ENCODE measurements around the gene TLDC2.

The TLDC2 gene

DNA sequence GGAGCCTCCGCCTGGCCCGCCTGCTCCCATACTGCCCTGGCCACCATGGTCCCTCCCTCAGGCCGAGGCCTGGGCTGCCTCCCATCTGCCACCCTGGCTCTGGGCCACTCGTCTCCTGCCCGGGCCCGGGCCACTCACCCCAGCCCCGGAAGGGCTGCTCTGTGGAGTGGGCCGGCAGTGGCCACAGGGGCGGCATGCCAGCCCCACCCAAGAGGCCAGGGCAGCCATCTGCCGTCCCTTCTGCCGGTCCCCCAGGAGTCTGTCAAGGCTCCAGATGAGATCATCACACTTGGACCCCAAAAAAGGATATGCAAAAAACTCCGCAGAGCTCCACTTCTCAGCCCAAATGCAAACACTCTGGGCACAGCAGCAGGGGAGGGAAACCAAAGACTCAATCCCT lies 23.8 kb upstream of the TLDC2 start:
- H3K27ac ChIP-seq: no peak overlapping the region
- TF ChIP-seq, protein P1, sequence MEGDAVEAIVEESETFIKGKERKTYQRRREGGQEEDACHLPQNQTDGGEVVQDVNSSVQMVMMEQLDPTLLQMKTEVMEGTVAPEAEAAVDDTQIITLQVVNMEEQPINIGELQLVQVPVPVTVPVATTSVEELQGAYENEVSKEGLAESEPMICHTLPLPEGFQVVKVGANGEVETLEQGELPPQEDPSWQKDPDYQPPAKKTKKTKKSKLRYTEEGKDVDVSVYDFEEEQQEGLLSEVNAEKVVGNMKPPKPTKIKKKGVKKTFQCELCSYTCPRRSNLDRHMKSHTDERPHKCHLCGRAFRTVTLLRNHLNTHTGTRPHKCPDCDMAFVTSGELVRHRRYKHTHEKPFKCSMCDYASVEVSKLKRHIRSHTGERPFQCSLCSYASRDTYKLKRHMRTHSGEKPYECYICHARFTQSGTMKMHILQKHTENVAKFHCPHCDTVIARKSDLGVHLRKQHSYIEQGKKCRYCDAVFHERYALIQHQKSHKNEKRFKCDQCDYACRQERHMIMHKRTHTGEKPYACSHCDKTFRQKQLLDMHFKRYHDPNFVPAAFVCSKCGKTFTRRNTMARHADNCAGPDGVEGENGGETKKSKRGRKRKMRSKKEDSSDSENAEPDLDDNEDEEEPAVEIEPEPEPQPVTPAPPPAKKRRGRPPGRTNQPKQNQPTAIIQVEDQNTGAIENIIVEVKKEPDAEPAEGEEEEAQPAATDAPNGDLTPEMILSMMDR (IDR thresholded peaks at IDR 0.05): no peak
- no peak for TF ChIP-seq ZFX (IDR thresholded peaks at IDR 0.05; ENCODE audit: borderline replicate concordance)

DNA sequence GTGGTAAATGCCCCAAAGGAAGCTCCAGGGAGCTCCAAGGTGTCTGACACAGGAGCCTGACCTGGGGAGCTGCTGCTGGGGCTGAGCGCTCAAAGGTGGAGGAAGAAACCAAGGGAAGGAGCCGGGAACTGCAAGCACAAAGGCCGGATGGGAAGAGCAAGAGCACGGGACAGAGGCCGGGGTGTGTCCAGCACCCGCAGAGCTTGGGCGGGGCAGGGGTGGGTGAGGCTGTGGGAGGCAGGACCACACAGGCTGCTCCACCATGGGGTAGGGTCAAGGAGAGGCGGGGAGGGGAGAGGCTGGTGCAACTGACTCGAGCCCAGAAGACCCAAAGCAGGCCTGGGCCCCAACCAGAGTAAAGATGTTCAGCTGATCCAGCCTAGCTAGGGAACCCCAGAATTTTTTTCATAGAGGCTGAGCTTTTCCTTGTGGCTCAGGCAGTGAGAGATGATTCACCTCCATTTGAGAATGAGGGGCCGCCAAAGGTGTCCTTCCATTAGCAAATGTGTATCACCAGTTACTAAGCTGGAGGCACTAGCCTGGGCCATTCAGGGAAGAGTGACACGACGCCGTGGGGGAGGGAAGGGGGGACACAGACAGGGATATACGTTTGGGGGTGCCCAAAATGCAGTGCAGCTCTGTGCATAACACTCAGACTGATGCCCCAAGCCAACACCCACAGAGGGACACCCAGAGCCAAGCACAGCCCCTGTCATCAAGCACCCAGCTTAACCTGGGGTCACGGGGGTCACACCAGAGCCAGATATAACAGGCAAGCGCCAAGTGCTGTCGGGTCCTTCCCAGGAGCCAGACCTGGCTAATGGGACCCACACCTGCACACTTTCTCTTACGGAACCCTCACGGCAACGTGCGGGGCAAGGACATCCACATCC lies 21.3 kb upstream of the TLDC2 start:
- no peak overlapping the region for H3K27ac ChIP-seq
- TF ChIP-seq, protein P1 (IDR thresholded peaks at IDR 0.05): no peak

DNA sequence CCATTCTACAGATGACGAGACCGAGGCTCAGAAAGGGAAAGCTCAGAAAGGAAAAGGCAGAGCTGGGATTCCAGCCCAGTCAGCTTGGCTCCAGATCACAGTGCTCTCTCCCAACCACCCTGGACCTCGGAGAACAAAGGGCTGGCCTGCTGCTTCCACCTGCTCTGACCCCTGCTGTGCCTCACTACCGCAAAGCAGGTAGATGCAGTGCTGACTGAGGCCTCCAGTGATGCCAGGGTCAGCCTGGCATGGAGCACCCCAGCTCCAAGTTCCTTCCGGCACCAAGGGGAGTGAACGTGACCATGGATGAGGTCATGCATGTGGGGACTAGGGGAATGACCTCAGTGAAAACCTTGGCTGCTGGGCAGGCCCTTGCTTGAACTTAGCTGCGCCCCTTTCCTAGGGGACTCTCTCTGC lies 20.7 kb upstream of the TLDC2 start:
- no peak overlapping the region for H3K27ac ChIP-seq
- TF ChIP-seq, protein P1 (IDR thresholded peaks at IDR 0.05): no peak
- TF ChIP-seq ZFX (IDR thresholded peaks at IDR 0.05; ENCODE audit: borderline replicate concordance): no peak

DNA sequence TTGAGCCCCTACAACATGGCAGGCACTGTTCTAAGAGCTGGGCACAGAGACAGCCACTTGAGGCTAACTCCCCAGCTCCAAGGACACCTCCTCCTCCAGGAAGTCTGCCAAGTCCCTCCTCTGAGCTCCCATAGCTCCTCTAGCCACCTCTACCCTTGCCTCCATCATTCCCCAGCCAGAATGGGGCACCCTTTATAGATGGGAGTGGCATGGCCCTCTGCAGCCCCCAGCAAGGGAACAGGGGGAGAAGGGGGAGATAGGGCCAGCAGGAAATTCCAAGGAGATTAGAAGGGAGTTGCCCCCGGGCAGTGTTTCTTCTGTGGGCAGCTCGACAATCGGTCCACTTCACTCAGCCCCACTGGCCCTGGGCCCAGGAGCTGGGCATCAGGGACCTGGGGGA lies 19.7 kb upstream of the TLDC2 start:
- peak overlapping the region; percentile 35; the same call in 1 of the 2 replicates for H3K27ac ChIP-seq

DNA sequence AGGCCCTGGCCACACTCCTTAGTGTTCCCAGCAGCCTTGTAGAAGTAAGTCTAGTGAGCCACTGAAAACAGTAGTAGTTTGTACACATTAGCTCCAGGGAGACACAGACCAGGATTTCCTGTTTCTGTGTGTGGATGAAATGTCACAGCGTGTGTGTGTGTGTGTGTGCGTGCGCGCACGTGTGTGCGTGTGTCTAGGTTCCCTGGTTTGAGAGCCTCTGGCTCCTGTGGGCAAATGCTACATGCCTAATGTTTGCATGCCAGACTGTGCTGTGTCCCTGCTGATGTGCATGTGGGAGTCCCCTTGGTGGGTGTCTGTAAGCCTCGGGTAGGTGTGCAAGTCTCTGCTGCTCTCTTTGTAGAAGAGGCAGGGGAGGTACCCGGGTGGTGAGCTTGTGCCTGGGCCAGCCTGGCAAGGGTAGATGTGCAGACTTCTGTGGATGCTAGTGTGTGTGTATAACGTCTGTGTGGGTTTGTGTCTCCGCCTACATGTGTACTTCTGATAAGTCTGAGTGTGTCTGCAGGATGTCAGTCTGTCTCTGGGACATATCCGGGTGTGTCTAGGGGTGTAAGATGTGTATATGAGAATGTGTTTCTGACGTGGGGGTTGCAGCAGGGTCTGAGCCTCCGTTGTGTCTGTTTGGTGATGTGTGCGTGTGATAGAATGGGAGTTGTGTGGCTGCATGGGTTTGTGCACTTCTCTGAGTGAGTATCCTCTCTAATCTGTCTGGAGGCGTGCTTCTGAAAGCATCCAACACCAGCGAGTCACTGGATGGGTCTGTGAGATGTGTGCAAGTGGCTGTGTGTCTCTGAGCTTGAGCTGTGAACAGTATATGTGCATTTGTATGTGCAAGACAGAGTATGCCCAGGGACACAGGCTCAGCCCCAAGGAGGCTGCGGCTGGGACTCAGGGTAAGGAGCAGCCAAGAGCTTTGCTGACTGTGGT lies 19.0 kb upstream of the TLDC2 start:
- H3K27ac ChIP-seq: peak overlapping the region; percentile 35
- TF ChIP-seq, protein P1 (IDR thresholded peaks at IDR 0.05): no peak
- TF ChIP-seq ZFX (IDR thresholded peaks at IDR 0.05; ENCODE audit: borderline replicate concordance): no peak

More for the DNA sequence above, 19.7 kb upstream of the TLDC2 start:
- TF ChIP-seq ZFX (IDR thresholded peaks at IDR 0.05; ENCODE audit: borderline replicate concordance): no peak
- TF ChIP-seq, protein P1 (IDR thresholded peaks at IDR 0.05): no peak

DNA sequence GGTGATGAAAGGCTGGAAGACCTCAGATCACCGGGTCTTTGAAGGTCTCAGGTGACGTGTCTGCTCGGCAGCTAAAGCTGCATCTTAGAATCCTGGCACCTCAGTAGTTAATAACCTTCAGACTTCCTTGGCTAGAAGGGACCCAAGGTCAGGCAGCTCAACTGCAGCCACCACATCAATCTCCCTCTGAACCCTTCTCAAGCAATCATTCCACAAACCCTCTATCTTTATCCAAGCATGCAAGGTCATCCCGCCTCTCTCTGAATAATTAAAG lies 16.7 kb upstream of the TLDC2 start:
- TF ChIP-seq, protein P1 (IDR thresholded peaks at IDR 0.05): no peak
- TF ChIP-seq ZFX (IDR thresholded peaks at IDR 0.05; ENCODE audit: borderline replicate concordance): no peak

More for the DNA sequence above, 16.7 kb upstream of the TLDC2 start:
- H3K27ac ChIP-seq: peak overlapping the region; percentile 17
